SK-N-SH treated with all-trans-retinoic acid at 6 μM for 48 hours (cell line): ENCODE data around the gene SREBF2.

ENCODE experiments used
- ARNTL ChIP-seq: fragments of 450-650 bp; formaldehyde crosslinking; IDR thresholded peaks from 2 replicates; pipeline ENCODE4 v1.5.0; 2020; ENCODE audit warnings: low read depth, mild to moderate bottlenecking, moderate library complexity, borderline replicate concordance
- ISL1 ChIP-seq: fragments of 250-450 bp; sonication (Bioruptor Pico); IDR thresholded peaks from 2 replicates; pipeline ENCODE4 v2.1.2; 2022; ENCODE audit warnings: mild to moderate bottlenecking, moderate library complexity
- PATZ1 ChIP-seq: fragments of 250-450 bp; sonication (Bioruptor Pico); IDR thresholded peaks from 2 replicates; pipeline ENCODE4 v1.8.0; 2020; ENCODE audit warnings: mild to moderate bottlenecking, moderate library complexity, borderline replicate concordance
- RARB ChIP-seq: fragments of 250-450 bp; sonication (Bioruptor Pico); IDR thresholded peaks from 2 replicates; pipeline ENCODE4 v1.8.0; 2021; ENCODE audit warnings: mild to moderate bottlenecking, moderate library complexity
- TOX ChIP-seq: fragments of 250-450 bp; sonication (Bioruptor Pico); IDR thresholded peaks from 2 replicates; pipeline ENCODE4 v1.8.0; 2021; ENCODE audit warnings: mild to moderate bottlenecking, moderate library complexity, borderline replicate concordance
- TSHZ2 ChIP-seq: fragments of 250-450 bp; sonication (Bioruptor Pico); IDR thresholded peaks from 2 replicates; pipeline ENCODE4 v1.5.0; 2020; ENCODE audit warnings: mild to moderate bottlenecking, moderate library complexity
- ZFP30 ChIP-seq: fragments of 450-650 bp; formaldehyde crosslinking; IDR thresholded peaks from 2 replicates; pipeline ENCODE4 v1.5.0; 2022; ENCODE audit warnings: mild to moderate bottlenecking, moderate library complexity
- ZNF8 ChIP-seq: fragments of 450-650 bp; formaldehyde crosslinking; IDR thresholded peaks from 2 replicates; pipeline ENCODE4 v1.5.0; 2020; ENCODE audit warnings: mild to moderate bottlenecking, moderate library complexity

- TF ChIP-seq ISL1 (CRISPR knock-in tag) (no peak), PATZ1 (CRISPR knock-in tag) (no peak), TOX (CRISPR knock-in tag) (no peak), RARB (no peak), ZNF8 (no peak), TSHZ2 (CRISPR knock-in tag) (no peak), ZFP30 (CRISPR knock-in tag) (no peak), ARNTL (CRISPR knock-in tag) (no peak)
Measured at GRCh38 chr22:41919357-41920224, 86.7 kb downstream of the SREBF2 start.
